HG02938 (cell line): ENCODE results near the gene NDUFB1.

Experiments
- ATAC-seq: cut with Tn5 transposase; IDR thresholded peaks from one replicate; pipeline ENCODE4 v1.9.1; 2021; ENCODE audit warnings: mild to moderate bottlenecking, moderate library complexity; ENCODE audit not compliant: unreplicated experiment

NDUFB1 gene

DNA sequence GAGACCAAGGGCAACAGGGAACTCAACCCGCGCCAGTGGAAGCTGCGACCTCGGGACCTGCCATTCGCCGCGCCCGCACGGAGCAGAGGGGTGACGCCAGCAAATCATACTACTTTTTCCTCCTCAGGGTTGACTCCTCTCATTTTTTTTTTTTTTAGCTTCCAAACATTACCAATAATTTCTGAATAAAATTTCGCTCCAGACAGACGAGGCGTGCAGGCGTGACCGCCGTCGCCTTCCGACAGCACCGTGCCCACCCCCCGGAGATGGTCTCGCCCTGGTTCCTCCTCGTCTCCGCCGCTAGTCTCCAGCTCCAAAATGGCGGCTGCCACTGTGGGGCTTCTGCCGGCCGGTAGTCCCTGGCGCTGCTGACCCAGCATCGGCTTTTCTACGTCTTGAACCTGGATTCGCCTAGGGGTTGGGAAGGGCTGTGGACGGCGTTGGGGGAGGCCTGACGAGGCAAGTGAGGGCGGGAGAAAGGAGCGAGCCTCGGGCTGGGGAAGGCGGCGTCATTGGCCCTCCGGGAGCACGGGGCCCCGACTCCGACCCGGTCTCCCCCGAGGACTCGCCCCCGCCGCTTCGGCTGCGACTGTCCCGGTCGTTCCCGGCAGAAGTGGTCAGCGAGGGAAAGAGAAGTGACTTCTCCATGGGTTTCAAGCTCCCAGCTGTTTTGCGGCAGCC lies at the start of gene NDUFB1, which contains the start of gene CPSF2:
TSS of gene NDUFB1 (minus strand) at position 37 of the 681 bp plus-strand sequence. CDS start 4,069 bp downstream, outside the sequence.
TSS of gene CPSF2 (plus strand) at position 300 of the 681 bp plus-strand sequence. CDS start 9,016 bp downstream, outside the sequence.
- peak; percentile 87 for ATAC-seq

DNA sequence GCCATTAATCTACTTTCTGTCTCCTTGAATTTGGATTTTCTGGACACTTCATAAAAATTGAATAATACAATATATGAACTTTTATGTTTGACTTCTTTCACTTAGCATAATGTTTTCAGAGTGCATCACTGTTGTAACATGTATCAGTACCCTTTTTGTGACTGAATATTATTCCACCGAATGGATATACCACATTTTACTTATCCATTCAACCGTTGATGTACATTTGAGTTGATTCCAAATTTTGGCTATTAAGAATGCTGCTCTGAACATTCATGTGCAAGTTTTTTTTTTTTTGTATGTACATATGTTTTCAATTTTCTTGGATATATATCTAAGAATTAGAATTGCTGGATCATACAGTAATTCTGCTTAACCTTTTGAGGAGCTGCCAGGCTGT lies 43.5 kb upstream of the NDUFB1 start:
- ATAC-seq = no peak

DNA sequence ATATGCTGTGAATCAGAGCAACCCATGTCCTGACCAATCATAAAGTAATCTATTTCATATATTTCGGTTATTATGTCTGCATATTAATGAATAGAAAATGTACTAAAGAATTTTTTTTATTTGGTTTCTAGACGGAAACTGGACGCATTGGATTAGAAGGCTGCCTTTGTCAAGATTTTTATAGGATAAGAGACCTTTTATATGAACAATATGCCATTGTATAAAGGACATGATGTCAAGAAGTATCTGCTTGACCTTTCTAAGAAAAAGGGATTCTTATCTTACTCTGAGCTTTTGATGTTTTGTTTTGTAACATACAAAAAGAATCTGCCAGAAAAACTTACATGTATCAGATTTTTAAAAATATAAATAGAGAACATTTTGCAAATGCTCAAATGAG lies 40.0 kb upstream of the NDUFB1 start:
- no peak for ATAC-seq

DNA sequence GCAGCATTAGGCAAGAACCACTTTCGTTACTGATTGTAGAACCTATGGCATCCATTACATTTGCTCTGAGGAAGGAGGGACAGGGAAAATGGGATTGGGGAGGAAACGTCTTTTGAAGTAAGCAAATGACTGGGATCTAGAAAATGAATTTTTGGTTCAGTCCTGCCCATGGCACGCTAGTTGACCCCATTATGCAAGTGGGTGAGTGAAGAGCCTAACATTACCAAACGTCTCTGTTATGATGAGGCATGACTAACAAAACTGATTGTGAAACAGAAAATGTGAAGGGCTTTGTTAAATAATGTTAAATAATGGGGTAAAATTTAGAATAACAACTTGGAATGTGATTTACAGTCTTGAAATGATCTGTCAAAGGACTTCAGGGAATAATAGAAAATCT lies 39.1 kb upstream of the NDUFB1 start:
- no peak for ATAC-seq

DNA sequence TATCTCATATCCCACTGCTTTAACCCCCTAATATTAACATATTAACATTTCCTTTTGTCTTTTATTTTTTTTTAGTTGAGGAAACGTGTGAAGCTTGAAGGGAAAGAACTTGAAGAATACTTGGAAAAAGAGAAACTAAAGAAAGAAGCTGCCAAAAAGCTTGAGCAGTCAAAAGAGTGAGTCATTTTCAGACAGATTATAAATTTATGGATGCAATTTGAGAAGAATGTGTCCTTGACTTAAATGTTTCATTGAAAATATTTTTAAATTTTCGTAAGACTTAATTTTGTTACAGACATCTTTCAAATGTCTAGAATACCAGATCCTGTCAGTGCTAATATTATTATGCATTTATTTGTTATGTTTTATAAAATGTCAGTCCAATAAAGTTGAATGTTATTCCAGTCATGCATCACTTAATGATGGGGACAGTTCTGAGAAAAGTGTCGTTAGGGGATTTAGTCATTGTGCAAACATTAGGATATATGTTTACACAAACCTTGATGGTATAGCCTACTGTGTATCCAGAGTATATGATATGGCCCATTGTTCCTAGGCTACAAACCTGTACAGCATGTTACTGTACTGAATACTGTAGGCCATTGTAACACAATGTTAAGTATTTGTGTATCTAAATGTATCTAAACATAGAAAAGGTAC lies 32.9 kb upstream of the NDUFB1 start:
- ATAC-seq = no peak

DNA sequence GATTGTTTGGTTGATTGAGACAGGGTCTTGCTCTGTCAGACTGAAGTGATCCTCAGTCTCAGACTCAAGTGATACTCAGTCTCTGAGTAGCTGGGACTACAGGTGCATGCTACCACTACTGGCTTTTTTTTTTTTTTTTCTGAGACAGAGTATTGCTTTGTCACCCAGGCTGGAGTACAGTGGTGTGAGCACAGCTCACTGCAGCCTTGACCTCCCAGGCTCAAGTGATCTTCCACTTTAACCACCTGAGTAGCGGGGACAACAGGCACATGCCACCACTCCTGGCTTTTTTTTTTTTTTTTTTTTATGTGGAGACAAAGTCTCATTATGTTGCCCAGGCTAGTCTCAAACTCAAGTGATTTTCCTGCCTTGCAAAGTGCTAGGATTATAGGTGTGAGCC lies 32.1 kb upstream of the NDUFB1 start:
- no peak for ATAC-seq

DNA sequence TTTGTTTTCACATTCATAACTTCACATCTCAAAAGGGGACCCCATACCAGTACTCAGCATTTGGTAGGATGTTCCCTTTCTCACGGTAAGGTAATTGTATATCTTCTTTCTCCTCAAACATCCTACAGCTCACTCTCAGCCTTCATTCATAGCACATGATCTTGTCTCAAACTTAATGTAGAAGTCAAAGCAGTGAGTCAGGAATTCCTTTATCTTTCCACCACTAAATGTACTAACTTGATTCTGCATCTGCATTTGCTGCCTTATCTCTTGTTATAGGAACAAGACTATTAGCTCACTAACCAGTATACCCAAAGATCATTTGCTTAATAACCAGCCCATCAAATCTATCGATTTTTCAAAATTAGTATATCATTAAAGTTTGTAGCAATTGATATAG lies 23.2 kb upstream of the NDUFB1 start:
- no peak for ATAC-seq

DNA sequence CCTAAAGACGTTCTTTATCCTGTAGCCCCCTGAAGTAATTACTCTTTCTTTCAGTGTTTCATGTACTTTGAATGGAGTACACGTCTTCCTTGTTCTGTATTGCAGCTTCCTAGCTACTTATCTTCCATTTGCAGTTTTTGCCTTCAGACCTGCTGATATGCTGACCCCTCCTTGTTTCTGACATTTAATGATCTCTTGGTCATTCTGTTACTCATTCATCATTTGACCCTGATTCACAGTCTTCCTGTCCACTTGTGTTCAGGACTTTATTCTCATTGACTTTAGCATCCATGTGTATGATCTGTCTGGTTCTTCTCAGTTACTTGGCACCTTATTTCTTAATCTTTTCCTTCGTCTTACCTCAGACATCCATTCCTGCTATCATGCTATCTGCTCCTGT lies 22.5 kb upstream of the NDUFB1 start:
- ATAC-seq = no peak

DNA sequence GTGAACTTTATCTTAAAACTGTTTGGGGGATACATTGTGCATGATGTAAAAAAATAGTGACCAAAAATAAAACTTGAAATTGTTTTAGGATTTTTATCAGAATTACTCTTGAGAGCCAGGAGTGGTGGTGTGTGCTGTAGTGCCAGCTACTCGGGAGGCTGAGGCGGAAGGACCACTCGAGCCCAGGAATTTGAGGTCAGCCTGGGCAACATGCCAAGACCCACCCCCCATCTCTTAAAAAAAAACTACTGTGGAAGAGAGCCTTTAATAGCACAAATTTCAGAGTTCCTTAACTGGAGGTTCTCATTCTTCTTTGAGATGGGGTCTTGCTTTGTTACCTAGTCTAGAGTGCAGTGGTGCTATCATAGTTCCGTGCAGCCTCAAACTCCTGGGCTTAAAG lies 21.8 kb upstream of the NDUFB1 start:
- ATAC-seq = no peak

DNA sequence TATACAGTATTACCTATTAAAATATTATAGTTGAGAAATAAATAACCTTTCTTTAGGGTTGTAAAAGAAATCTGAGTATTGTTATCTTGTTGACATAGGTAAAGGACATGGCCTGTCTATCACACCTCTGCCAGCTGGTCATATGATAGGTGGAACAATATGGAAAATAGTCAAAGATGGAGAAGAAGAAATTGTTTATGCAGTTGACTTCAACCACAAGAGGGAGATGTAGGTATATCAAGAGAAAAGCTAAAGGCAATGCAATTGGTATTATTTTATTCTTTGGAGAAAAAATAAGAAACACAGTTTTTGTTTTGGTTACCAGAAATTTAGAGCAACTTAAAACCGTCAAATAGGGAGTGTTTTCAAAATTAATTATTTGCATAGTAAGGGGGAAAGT lies 13.8 kb upstream of the NDUFB1 start:
- ATAC-seq = no peak

DNA sequence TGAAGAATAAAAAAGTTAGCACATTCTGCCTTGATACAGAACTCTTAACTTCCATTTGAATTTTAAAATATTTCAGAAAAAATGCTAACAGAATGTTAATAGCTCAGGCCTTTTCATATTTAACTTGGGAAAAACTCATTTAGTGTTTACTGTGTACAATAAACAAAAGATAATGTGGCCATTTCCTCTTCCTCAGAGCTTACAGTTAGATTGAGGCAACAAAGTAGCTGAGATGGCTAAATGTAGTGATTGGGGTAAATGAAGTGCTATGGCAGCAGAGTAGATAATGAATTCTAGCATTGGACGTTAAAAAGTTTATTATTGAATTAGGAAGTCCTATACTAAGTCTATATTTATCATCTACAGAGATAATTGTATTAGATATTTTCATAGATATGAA lies 12.9 kb upstream of the NDUFB1 start:
- ATAC-seq = no peak

DNA sequence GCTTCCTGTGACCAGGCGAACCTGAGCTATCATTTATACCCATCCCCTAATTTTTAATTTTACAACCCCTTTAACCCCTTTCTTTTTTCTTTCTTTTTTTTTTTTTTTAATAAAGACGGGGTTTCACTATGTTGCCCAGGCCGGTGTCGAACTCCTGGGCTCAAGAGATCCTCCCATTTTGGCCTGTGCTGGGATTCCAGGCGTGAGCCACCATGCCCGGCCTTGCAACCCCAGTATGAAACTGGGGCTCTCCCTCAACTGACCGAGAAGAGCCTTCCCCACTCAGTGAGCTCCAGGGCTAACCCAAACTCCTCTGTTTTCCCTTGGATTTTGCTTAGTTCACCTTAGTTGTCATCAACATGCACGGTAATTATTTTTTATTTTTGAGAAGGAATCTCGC lies 1.3 kb upstream of the NDUFB1 start:
- no peak for ATAC-seq

DNA sequence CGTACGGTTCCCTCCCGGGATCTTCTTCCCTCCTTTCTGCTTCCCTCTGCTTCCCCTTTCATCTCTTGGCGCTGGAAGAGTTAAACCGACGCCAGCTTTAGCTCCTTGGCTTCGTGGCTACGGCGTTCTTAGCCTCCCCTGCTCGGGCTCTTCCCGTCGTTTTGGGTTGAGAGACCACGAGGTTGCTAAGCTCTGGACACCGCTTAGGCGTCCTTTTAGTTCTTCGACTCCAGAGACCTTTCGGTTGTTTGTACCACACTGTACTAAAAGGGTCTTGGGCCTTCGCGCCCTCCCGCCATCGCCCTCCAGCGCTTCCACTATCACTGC lies 808 bp upstream of the NDUFB1 start:
- ATAC-seq = no peak

DNA sequence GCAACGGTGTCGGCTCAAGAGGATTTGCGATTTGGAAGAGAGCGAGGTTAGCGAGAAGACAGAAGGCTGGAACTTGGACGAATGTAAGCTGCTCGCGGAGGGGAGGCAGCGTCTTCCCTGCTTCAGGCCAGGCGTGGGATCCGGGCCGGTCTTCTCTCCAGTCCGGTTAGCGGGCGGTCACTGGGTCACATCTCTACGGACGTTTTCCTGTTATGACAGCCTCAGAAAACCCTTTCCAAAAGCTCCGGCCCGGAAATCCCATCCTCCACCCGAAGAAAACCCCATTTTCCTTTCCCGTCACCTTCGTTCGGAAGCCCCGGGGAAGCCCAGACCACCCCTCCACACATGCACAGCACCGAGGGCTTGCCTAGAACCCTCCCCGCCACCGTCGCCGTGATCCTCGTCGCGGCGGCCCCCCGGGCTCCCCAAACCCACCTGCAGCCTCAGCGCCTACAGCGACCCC lies 268 bp downstream of the NDUFB1 start:
- ATAC-seq = peak; percentile 9

DNA sequence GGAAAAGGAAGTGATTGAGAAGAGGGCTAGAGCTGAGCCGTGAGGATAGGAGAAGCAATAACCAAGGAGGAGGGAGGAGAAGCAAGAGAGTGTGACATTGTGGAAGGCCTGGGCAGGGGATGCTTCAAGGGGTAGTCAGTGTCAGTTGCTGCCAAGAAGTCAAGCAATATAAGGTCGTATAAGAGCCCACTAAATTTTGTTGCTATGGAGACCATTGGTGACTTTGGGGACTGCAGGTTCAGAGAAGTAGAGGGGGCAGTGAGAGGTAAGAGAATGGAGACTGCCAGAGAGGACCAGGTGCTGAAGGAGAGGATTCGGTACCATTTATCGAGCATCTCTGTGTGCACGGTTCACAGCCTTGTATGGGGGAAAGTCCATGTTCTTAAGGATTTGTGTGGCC lies 12.0 kb downstream of the NDUFB1 start:
- no peak for ATAC-seq

DNA sequence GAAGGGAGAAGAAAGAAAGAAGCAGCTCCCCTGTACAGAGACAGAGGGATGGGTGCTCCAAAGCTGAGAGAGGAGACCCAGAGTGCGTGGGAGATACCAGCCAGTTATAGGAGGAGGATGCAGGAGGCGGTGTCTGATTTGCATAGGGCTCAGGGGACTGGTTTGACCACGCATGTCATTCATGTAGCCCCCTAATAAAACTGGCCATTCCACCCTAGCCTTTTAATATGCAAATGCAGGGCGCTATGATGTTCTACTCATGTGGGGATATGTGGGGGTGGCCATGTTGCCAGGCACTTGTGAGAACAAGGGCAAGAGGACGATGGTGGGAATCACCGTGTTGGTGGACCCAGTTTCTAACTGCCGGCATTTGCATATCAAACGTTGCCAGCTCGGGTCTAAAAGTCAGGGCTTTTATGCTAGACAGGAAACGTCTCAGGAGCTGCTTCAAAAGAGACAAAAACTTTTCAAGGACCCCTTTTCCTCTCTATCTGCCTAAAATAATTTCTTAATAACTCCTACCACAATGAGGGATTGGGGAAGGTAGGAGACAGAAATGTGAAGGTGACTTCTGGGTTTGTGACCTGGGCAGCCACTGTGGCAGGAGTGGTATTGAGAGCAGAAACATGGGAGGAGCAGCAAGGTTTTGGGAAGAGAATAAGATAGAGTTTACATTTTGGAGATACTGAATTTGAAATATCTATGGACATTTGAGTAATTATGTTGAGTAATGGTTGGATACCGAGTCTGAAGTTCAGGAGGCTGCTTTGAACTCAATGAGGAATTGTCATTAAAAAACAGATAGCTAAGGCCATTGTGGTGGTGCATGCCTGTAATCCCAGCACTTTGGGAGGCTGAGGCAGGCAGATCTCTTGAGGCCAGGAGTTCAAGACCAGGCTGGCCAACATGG lies 12.9 kb downstream of the NDUFB1 start:
- ATAC-seq = no peak

DNA sequence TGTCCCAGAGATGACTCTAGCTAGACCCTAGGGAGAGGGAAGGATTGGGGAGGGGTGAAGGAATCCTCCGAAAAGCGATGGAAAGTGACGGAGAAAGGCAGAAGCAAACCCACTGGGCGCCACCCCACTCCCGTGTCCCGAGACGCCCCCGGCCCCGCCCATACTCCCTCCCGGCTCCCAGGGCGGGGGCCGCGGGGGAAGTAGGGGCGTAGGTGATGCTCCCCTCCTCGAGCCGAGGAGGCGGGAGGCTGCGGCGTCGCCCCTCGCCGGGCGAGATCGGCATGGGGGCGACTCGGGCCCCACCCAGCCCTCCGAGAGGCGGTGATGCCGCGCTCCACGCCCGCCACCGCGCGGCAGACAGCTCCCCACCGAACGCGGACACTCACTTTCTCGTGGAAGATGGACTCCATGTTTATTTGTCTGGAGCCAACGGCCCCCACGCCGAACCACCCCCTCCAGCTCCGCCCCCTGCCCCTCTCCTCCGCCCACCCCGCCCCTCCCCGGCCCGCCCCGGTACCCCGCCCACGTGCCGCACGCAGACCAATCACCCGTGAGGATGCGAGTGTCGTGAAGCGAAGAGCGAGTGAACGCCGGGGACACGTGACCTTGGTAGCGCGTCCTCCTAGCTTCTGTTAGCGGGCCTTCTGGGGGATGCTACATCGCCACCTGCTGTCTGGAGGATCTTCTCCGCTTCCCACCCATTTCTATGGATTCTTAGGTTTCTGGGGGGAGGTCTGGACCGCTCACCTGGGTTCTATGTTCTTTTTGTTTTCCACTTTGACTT lies 15.2 kb downstream of the NDUFB1 start, which contains the start of gene ATXN3:
TSS of gene ATXN3 (minus strand) at position 440 of the 784 bp plus-strand sequence. CDS start at position 410, 30 bp downstream.
- ATAC-seq = peak; percentile 82

DNA sequence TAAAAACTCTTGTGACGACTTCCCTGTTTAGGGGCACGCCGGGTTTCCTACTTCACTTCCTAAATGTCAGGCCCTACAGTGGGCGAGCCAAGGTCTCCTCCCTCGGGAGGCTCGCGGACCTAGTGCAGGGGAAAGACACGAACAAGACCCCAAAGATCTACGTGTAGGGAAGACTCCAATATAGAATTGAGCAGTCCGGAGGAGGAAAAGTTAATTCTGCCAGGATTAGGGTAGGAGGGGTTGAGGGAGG lies 15.7 kb downstream of the NDUFB1 start:
- ATAC-seq = peak; percentile 16

DNA sequence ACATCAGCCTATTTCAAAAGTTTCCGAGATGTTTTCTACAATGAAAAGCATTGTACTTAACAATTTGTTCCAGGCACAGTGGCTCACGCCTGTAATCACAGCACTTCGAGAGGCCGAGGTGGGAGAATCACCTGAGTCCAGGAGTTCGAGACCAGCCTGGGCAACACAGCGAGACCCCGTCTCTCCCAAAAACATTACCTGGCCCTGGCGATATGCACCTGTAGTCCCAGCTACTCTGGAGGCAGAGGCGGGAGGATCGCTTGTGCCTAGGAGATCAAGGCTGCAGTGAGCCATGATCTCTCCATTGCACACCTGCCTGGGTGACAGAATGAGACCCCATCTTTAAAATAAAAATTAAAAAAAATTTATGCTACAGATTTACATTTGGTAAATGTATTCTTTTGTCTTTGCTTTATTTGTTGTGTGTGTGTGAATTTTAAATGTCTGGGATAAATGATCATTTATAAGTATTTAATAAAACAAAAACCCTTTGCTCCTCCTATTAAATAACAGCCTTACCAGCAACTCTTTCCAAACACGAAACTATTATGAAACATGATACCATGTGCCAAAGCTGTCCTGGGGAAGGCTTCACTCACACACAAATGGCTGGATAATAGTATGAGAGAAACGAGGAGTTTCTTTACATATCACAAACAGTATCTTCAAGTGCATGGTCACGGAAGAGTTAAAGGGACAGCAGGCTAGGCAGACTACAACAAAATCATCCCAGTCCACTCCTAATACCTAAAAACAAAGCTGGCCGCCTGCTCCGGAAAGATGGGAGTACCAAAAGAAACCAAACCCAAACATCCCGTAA lies 16.2 kb downstream of the NDUFB1 start:
- ATAC-seq = no peak

DNA sequence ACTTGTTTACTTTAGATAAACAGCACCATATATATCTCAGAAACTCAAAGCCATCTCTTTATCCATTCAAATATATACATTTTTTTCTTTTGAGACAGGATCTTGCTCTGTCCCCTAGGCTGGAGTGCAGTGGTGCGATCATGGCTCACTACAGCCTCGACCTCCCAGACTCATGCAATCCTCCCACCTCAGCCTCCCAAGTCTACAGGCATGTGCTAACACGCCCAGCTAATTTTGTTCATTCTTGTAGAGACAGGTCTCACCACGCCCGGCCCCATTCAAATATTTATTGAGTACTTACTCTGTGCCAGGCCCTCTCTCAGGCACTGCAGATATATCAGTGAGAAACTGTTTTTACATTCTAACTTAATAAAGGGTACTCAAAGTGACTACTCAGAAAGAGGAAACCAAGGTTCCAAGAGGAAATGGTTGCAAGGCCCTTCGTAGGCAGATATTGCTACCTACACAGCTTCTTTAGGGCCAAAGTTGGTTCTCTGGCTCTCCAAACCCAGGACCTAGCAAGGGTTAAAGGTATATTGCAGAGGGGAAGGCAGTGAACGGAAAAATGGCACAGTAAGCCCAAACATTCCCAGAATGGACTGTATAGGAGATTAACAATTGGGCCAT lies 18.0 kb downstream of the NDUFB1 start:
- ATAC-seq = no peak
